BJ (cell line): ENCODE results near the gene LRRC8C. TPM values are rescaled to one million over a fixed set of nuclear protein-coding genes. Genes with fewer than 3 reads are reported as not detected.

Experiments
- CTCF ChIA-PET: fragments of 350-600 bp; formaldehyde crosslinking; extraction: SDS; loops from one replicate; lab custom pipeline; 2021; ENCODE audit warnings: antibody characterized with exemption, inconsistent platforms; lab: Yijun Ruan, JAX
- POLR2A ChIA-PET: fragments of 300-600 bp; sonication (Branson Sonifier 250); formaldehyde crosslinking; extraction: SDS; loops from one replicate; lab custom pipeline; 2021; ENCODE audit warnings: antibody characterized with exemption; lab: Charles Lee
- DNase-seq: peaks from one replicate; pipeline ENCODE4 v3.0.0-alpha.2; 2011; ENCODE audit warnings: low read depth
- H3K27me3 ChIP-seq: 2 replicates; pipeline ENCODE4 v1.6.0; 2011; ENCODE audit warnings: low read length; ENCODE audit not compliant: control insufficient read depth, insufficient read depth
- H3K36me3 ChIP-seq: 2 replicates; pipeline ENCODE4 v1.5.1; 2011; ENCODE audit warnings: low read length; ENCODE audit not compliant: control insufficient read depth, insufficient read depth
- H3K4me3 ChIP-seq: 2 replicates; pipeline ENCODE4 v1.5.1; 2011; ENCODE audit warnings: low read depth, mild to moderate bottlenecking, control low read depth, low read length
- polyA plus RNA-seq: library from polyadenylated mRNA; depleted of rRNA; stranded (reverse); fragments of >200 nt; gene quantifications from 2 replicates; pipeline ENCODE4 v1.2.3, GENCODE V29; 2011
- TF ChIP-seq, protein P1 (sequence below): IDR thresholded peaks from 2 replicates; pipeline ENCODE4 v1.5.1; 2011; ENCODE audit warnings: low read depth, mild to moderate bottlenecking, control low read depth, inconsistent platforms, low read length, moderate library complexity; ENCODE audit not compliant: insufficient read depth

The LRRC8C gene
- polyA plus RNA-seq, 1 experiment = 3.6 TPM

DNA sequence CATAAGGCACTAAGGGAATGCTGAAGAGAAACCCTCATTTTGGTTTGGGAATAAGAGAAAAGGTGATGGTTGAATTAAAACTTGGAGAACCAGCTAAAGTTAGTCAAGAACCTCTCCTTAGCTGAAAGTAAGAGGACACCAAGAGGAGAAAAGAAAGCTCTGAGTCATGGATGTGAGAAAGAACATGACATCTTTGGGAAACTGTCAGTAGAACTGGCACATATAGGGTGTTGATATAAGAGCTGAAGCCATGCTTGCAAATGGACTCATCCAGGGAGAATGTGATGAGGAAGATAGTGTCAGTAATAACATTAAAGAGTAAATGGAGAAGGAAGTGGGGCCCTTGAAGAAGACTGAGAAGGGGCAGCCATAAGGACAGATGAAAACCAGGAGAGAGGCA lies 54.3 kb downstream of the LRRC8C start:
- no peak for DNase-seq
- H3K36me3 ChIP-seq = no peaks in the 10 kb centered on the region

DNA sequence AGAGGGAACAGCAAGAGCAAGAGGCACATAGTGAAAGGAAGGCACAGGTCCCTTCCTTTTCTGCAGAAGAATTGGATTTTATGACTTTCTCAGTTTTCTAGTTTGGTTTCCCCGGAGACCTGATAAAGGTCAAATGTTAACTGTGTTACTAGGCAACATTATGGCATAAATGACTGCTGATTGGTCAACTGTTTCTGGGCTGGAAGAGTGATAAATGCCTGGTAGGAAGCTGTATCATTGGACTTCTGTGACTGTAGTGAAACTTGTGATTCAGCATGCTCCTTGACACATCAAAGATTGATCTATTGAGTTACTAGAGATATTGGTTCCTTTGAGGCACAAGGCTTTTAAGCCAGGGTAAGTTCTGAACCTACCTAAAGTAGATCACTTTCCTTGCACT lies 55.7 kb downstream of the LRRC8C start:
- Histone ChIP-seq H3K4me3 (no peak overlapping the region), H3K36me3 (no peaks in the 10 kb centered on the region), H3K27me3 (no peaks in the 10 kb centered on the region)
- ChIA-PET POLR2A (no interaction called here), CTCF (no interaction called here)
- TF ChIP-seq, protein P1, sequence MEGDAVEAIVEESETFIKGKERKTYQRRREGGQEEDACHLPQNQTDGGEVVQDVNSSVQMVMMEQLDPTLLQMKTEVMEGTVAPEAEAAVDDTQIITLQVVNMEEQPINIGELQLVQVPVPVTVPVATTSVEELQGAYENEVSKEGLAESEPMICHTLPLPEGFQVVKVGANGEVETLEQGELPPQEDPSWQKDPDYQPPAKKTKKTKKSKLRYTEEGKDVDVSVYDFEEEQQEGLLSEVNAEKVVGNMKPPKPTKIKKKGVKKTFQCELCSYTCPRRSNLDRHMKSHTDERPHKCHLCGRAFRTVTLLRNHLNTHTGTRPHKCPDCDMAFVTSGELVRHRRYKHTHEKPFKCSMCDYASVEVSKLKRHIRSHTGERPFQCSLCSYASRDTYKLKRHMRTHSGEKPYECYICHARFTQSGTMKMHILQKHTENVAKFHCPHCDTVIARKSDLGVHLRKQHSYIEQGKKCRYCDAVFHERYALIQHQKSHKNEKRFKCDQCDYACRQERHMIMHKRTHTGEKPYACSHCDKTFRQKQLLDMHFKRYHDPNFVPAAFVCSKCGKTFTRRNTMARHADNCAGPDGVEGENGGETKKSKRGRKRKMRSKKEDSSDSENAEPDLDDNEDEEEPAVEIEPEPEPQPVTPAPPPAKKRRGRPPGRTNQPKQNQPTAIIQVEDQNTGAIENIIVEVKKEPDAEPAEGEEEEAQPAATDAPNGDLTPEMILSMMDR = no peak
- DNase-seq = no peak

More for the DNA sequence above, 54.3 kb downstream of the LRRC8C start:
- TF ChIP-seq, protein P1 = no peak
- ChIA-PET POLR2A (no interaction called here), CTCF (interaction anchor here (1.0 kb wide), 1 partner anchor 32 kb away, joined by 4 read pairs; no protein-coding TSS in a partner anchor)
- Histone ChIP-seq H3K4me3 (no peak overlapping the region), H3K27me3 (no peaks in the 10 kb centered on the region)

DNA sequence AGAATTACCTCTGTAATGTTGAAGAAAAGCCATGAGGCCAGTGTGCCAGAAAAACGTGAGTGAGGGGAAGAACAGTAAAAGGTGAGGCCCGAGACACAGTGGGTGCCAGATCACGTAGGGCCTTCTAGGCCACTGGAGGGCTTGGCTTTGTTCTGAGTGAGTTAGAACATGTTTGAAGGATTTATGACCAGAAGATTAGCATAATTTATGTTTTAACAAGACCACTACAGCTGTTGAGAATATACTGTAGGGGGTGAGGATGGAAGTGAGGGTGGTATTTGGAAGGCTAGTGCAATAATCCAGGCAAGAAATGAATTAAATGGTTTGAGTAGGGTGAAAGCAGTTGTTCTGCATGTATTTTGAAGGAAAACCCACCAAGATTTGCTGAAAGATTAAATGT lies 56.3 kb downstream of the LRRC8C start:
- TF ChIP-seq, protein P1 = no peak
- H3K36me3 ChIP-seq = no peaks in the 10 kb centered on the region
- no peak overlapping the region for H3K4me3 ChIP-seq
- ChIA-PET POLR2A (no interaction called here), CTCF (no interaction called here)
- no peaks in the 10 kb centered on the region for H3K27me3 ChIP-seq
- DNase-seq = no peak

DNA sequence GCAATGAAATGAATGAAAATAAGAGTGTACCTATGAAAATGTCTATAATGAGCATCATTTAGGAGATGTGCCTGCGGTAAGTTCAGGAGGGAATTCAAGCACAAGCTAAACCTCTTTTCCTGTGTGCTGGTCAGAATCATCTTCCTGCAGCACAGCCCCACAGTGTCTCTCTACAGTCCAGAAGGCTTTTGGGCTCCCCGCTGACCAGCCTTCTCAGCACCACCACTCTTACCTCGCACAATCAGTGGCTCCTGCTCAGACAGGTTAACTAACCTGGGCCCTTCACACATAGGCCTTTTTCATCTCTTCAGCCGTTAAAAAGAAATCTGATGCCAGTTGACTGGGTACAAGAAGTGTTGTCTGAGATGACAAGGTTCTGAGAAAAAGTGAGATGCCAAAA lies 57.7 kb downstream of the LRRC8C start:
- TF ChIP-seq, protein P1 = no peak
- POLR2A ChIA-PET = no interaction called here
- CTCF ChIA-PET = no interaction called here
- Histone ChIP-seq H3K4me3 (no peak overlapping the region), H3K27me3 (no peaks in the 10 kb centered on the region), H3K36me3 (no peaks in the 10 kb centered on the region)
- no peak for DNase-seq

DNA sequence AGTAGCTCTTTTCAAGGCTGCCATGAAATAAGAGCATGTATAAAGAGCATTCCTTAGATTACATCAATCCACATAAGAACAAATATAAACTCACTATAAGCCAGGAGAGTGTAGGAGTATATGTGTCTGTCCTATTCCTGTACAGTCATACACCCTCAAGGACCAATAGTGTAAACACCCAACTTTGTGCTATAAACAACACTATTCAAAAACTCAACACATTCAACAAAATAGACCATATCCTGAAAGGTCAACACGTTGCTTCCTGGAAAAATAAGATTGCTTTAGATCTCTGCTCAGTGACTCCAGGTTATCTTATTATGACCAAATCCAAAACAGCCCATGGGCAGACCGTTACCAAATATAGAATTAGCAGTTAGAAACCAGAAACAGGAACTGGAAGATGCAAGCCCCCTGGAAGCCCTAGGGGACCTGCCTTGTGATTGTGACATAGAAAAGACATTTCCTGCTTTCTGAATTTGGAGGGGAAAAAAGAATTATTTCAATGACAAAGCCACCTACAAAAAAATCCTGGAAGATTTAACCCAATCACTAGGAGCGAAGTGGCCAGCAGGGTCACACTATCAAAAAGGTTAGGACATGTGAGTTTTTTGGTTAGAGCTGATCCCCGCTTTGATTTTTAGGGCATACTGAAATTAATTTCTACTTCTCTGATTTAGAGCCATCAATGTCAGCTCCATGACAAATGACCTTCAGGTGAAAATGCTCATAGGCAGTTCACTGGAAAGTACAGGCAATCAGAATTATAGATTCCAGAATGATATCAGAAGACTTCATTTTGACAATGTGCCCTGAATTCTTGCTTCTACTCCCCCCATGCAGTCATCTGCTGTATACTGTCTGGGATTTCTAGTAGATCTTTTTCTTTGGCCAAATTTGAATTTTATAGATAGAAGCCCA lies 59.9 kb downstream of the LRRC8C start:
- POLR2A ChIA-PET = interaction anchor here (0.7 kb wide), 1 partner anchor 1669 kb away, joined by 3 read pairs; no protein-coding TSS in a partner anchor
- H3K27me3 ChIP-seq = no peaks in the 10 kb centered on the region
- TF ChIP-seq, protein P1 = no peak

More for the DNA sequence above, 59.9 kb downstream of the LRRC8C start:
- H3K36me3 ChIP-seq = no peaks in the 10 kb centered on the region
- CTCF ChIA-PET = interaction anchor here (0.7 kb wide), 1 partner anchor 8 kb away, joined by 4 read pairs; no protein-coding TSS in a partner anchor
- H3K4me3 ChIP-seq = no peak overlapping the region
- no peak for DNase-seq
